SU-DHL-6 (cell line): ENCODE data around the gene SIGLEC9.

ENCODE experiments used
- EZH2phosphoT487 ChIP-seq: fragments of 200-600 bp; sonication (generic), shearing (Covaris generic); conservative IDR thresholded peaks from 2 replicates; pipeline ENCODE4 v1.6.1; 2018; ENCODE audit warnings: mild to moderate bottlenecking, antibody characterized with exemption, low read length, moderate library complexity, mixed read lengths
- TF ChIP-seq, protein P1 (sequence below): fragments of 200-600 bp; sonication (generic); IDR thresholded peaks from one replicate; pipeline ENCODE4 v1.5.1; 2017; ENCODE audit warnings: antibody characterized with exemption, mild to moderate bottlenecking, low read length, moderate library complexity; ENCODE audit not compliant: insufficient read depth, poor library complexity, severe bottlenecking

DNA sequence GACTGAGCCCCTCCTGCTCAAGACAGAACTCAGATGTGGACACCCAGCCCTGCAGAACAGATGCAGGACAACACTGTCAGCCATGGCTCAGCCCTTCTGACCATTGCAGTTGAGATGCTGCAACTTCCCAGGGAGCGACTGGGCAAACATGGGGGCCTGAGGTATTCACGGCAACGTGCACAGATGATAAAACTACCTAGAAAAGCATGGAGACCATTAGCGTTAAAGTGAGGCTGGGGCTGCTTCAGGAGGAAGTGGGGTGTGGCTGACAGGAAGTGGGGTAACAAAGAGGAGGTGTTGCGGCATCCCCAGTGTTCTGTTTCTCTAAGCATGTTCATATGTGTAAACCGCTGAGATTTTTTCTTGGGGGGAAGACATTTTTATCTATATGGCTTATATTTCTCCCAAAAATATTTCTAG, 1.3 kb upstream of the SIGLEC9 start:
- TF ChIP-seq, protein P1, sequence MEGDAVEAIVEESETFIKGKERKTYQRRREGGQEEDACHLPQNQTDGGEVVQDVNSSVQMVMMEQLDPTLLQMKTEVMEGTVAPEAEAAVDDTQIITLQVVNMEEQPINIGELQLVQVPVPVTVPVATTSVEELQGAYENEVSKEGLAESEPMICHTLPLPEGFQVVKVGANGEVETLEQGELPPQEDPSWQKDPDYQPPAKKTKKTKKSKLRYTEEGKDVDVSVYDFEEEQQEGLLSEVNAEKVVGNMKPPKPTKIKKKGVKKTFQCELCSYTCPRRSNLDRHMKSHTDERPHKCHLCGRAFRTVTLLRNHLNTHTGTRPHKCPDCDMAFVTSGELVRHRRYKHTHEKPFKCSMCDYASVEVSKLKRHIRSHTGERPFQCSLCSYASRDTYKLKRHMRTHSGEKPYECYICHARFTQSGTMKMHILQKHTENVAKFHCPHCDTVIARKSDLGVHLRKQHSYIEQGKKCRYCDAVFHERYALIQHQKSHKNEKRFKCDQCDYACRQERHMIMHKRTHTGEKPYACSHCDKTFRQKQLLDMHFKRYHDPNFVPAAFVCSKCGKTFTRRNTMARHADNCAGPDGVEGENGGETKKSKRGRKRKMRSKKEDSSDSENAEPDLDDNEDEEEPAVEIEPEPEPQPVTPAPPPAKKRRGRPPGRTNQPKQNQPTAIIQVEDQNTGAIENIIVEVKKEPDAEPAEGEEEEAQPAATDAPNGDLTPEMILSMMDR: no peak
- no peak for TF ChIP-seq EZH2phosphoT487
